CD14-positive monocyte (primary cell): ENCODE measurements around the gene MLH1. TPM values are rescaled to one million over a fixed set of nuclear protein-coding genes. Genes with fewer than 3 reads are reported as not detected.

Experiments used
- DNase-seq, 3 donors: peaks; one replicate each; pipeline ENCODE4 v3.0.0-alpha.2; 2011 to 2022
- H2AFZ ChIP-seq: 2 replicates; pipeline ENCODE4 v1.6.0; 2012; ENCODE audit warnings: mild to moderate bottlenecking, low read depth, low read length, inconsistent platforms; ENCODE audit not compliant: insufficient read depth, poor library complexity, severe bottlenecking
- H3K27ac ChIP-seq, 2 donors: 1 replicate in 1 of 2; 2 replicates in 1 of 2; pipeline ENCODE4 v1.5.1; 2012 to 2013; ENCODE audit warnings: low read length in 2 of 2, control low read depth in 1 of 2, inconsistent platforms in 1 of 2, low read depth in 1 of 2, mild to moderate bottlenecking in 1 of 2
- H3K27me3 ChIP-seq, 2 donors: one replicate each; pipeline versions ENCODE4 v1.6.0 to v1.6.1; 2011 to 2013; ENCODE audit warnings: low read length in 2 of 2; ENCODE audit not compliant: control insufficient read depth in 2 of 2, insufficient read depth in 2 of 2
- H3K36me3 ChIP-seq, 2 donors: replicated peaks in 1 of 2; 1 replicate in 1 of 2; 2 replicates in 1 of 2; pipeline versions ENCODE4 v1.5.1 to v1.6.1; 2012 to 2013; ENCODE audit warnings: low read length in 2 of 2, control low read depth in 1 of 2, inconsistent platforms in 1 of 2, mild to moderate bottlenecking in 1 of 2; ENCODE audit not compliant: insufficient read depth in 2 of 2, control insufficient read depth in 1 of 2
- H3K4me1 ChIP-seq, 2 donors: 1 replicate in 1 of 2; 2 replicates in 1 of 2; pipeline versions ENCODE4 v1.5.1 to v1.6.1; 2012 to 2013; ENCODE audit warnings: low read length in 2 of 2, control low read depth in 1 of 2, inconsistent platforms in 1 of 2, mild to moderate bottlenecking in 1 of 2, moderate library complexity in 1 of 2; ENCODE audit not compliant: insufficient read depth in 2 of 2, control insufficient read depth in 1 of 2
- H3K4me2 ChIP-seq: replicated peaks from 2 replicates; pipeline ENCODE3; 2012; ENCODE audit warnings: low read length, moderate library complexity, mild to moderate bottlenecking; ENCODE audit not compliant: poor library complexity, severe bottlenecking; ENCODE audit errors: extremely low read depth
- H3K4me3 ChIP-seq, 3 experiments: fragments of 200-600 bp in 1 of 3; sonication (generic) in 1 of 3; replicated peaks in 1 of 3; 1 replicate in 2 of 3; 2 replicates in 1 of 3; pipeline ENCODE4 v1.5.1; 2011 to 2013; ENCODE audit warnings: low read length in 3 of 3, mild to moderate bottlenecking in 3 of 3, control low read depth in 2 of 3, low read depth in 2 of 3, inconsistent platforms in 1 of 3, moderate library complexity in 1 of 3
- H3K79me2 ChIP-seq: 2 replicates; pipeline ENCODE4 v1.6.0; 2012; ENCODE audit warnings: mild to moderate bottlenecking, control low read depth, inconsistent platforms, low read length, moderate library complexity; ENCODE audit not compliant: insufficient read depth
- H3K9ac ChIP-seq: 2 replicates; pipeline ENCODE4 v1.6.0; 2017; ENCODE audit warnings: low read length, mild to moderate bottlenecking; ENCODE audit not compliant: insufficient read depth, poor library complexity, severe bottlenecking
- H3K9me3 ChIP-seq, 2 donors: replicated peaks in 1 of 2; 1 replicate in 1 of 2; 2 replicates in 1 of 2; pipeline versions ENCODE4 v1.5.1 to v1.6.1; 2012 to 2013; ENCODE audit warnings: low read length in 2 of 2, control low read depth in 1 of 2; ENCODE audit not compliant: control insufficient read depth in 1 of 2, insufficient read depth in 1 of 2
- H4K20me1 ChIP-seq: 2 replicates; pipeline ENCODE4 v1.6.0; 2012; ENCODE audit warnings: mild to moderate bottlenecking, low read length, control low read depth, moderate library complexity; ENCODE audit not compliant: insufficient read depth
- H3K27ac Mint-ChIP-seq, 7 donors: one replicate each; pipeline ENCODE4 v1.8.0; 2020; ENCODE audit warnings: mild to moderate bottlenecking in 7 of 7, mixed read lengths in 7 of 7, moderate library complexity in 6 of 7, inconsistent platforms in 2 of 7
- H3K27me3 Mint-ChIP-seq, 3 donors: one replicate each; pipeline ENCODE4 v1.8.0; 2021 to 2022; ENCODE audit warnings: low read depth in 3 of 3, mild to moderate bottlenecking in 3 of 3, mixed read lengths in 3 of 3, moderate library complexity in 3 of 3, inconsistent platforms in 1 of 3
- H3K36me3 Mint-ChIP-seq, 2 donors: one replicate each; pipeline ENCODE4 v1.8.0; 2020; ENCODE audit warnings: mixed read lengths in 2 of 2, inconsistent platforms in 1 of 2, mild to moderate bottlenecking in 1 of 2
- H3K4me1 Mint-ChIP-seq: one replicate; pipeline ENCODE4 v1.8.0; 2020; ENCODE audit warnings: mild to moderate bottlenecking, mixed read lengths
- H3K4me3 Mint-ChIP-seq, 2 donors: one replicate each; pipeline ENCODE4 v1.8.0; 2020; ENCODE audit warnings: mild to moderate bottlenecking in 2 of 2, mixed read lengths in 2 of 2, moderate library complexity in 1 of 2
- H3K9me3 Mint-ChIP-seq, 7 donors: one replicate each; pipeline ENCODE4 v1.8.0; 2020 to 2022; ENCODE audit warnings: mixed read lengths in 7 of 7, mild to moderate bottlenecking in 6 of 7, moderate library complexity in 6 of 7, inconsistent platforms in 2 of 7
- CTCF ChIP-seq: fragments of 200-600 bp; IDR thresholded peaks from one replicate; pipeline ENCODE4 v1.8.0; 2022; ENCODE audit warnings: antibody characterized with exemption, mild to moderate bottlenecking
- WGBS: methylation state at CpG from one replicate; pipeline ENCODE4 v1.1.5; 2013; ENCODE audit warnings: missing lambda C conversion rate; ENCODE audit not compliant: insufficient coverage; 5-methylcytosine and 5-hydroxymethylcytosine counted together
- intact Hi-C, 2 donors: fragments of 100-400 bp; cut with micrococcal nuclease; formaldehyde crosslinking; loops; one replicate each; pipeline versions ENCODE4 v1.15.0 to v1.15.1; 2023
- polyA plus RNA-seq, 3 donors: library from polyadenylated mRNA; depleted of rRNA in 1 of 3; unstranded in 2 of 3; stranded (reverse) in 1 of 3; fragments of 300-500 nt in 2 of 3; fragments of >200 nt in 1 of 3; fragmentation: Illumina TruSeq in 2 of 3; gene quantifications; 1 replicate in 2 of 3; 2 replicates in 1 of 3; pipeline ENCODE4 v1.2.3, GENCODE V29; 2012 to 2021

MLH1 gene
- polyA plus RNA-seq, 3 donors: 13.7 to 19.7 (median 18.5) TPM

GRCh38 chr3:36973139-36973538, 20.2 kb upstream of the MLH1 start:
- H3K9me3 ChIP-seq: no peaks in the 10 kb centered on the region

GRCh38 chr3:36981006-36981405, 12.3 kb upstream of the MLH1 start:
- 100% methylated on average over 2 of the region's 4 CpGs for WGBS
- Mint-ChIP-seq H3K36me3 (peaks cover 38 to 57% of the 10 kb centered on the region in 2 donors), H3K4me1 (no peaks in the 10 kb centered on the region), H3K27me3 (peaks cover 0 to 2% (median 0%) of the 10 kb centered on the region in 3 donors), H3K4me3 (no peak overlapping the region), H3K27ac (no peak overlapping the region), H3K9me3 (peaks cover 20 to 39% (median 26%) of the 10 kb centered on the region in 7 donors)
- no peak for DNase-seq
- H3K4me1 ChIP-seq: no peaks in the 10 kb centered on the region
- H3K9me3 ChIP-seq: peaks cover 17 to 21% of the 10 kb centered on the region in 2 donors
- H3K4me3 ChIP-seq: no peak overlapping the region
- H3K79me2 ChIP-seq: no peaks in the 10 kb centered on the region
- H3K9ac ChIP-seq: no peak overlapping the region
- no peak overlapping the region for H2AFZ ChIP-seq
- no peak for TF ChIP-seq CTCF
- H3K36me3 ChIP-seq: peaks cover 34 to 45% of the 10 kb centered on the region in 2 donors
- no peaks in the 10 kb centered on the region for H4K20me1 ChIP-seq
- no peaks in the 10 kb centered on the region for H3K27me3 ChIP-seq
- no peak overlapping the region for H3K4me2 ChIP-seq
- intact Hi-C loops: no loop called here
- H3K27ac ChIP-seq: no peak overlapping the region

More at GRCh38 chr3:36973139-36973538, 20.2 kb upstream of the MLH1 start:
- Mint-ChIP-seq H3K36me3 (peaks cover 9 to 24% of the 10 kb centered on the region in 2 donors), H3K4me3 (no peak overlapping the region), H3K27me3 (peaks cover 0 to 2% (median 0%) of the 10 kb centered on the region in 3 donors), H3K4me1 (peaks cover 18% of the 10 kb centered on the region), H3K27ac (no peak overlapping the region), H3K9me3 (peaks cover 0 to 3% (median 2%) of the 10 kb centered on the region in 7 donors)
- no peak for DNase-seq
- no peaks in the 10 kb centered on the region for H4K20me1 ChIP-seq
- H3K4me3 ChIP-seq: no peak overlapping the region
- no peaks in the 10 kb centered on the region for H3K79me2 ChIP-seq
- no peak overlapping the region for H3K9ac ChIP-seq
- H3K27ac ChIP-seq: no peak overlapping the region
- no peak overlapping the region for H2AFZ ChIP-seq
- no peak overlapping the region for H3K4me2 ChIP-seq
- H3K36me3 ChIP-seq: no peaks in the 10 kb centered on the region
- no peaks in the 10 kb centered on the region for H3K27me3 ChIP-seq
- TF ChIP-seq CTCF: no peak
- peaks cover 15% of the 10 kb centered on the region in 2 donors for H3K4me1 ChIP-seq
- intact Hi-C loops: no loop called here
- no CpG with 5 or more reads among the region's 1 CpG for WGBS
